Mesenchymal stem cell (in vitro differentiated cells and primary cell): ENCODE results near the gene EPSTI1.

Experiments used
- DNase-seq: peaks from one replicate; pipeline ENCODE4 v3.0.0-alpha.2; 2013
- H2AFZ ChIP-seq: one replicate; pipeline ENCODE4 v1.6.1; 2013; ENCODE audit warnings: low read depth, mild to moderate bottlenecking, control low read depth, inconsistent platforms, low read length, moderate library complexity
- H2AK5ac ChIP-seq: 2 replicates; pipeline ENCODE4 v1.6.1; 2013; ENCODE audit warnings: low read length, moderate library complexity, mild to moderate bottlenecking, inconsistent platforms; ENCODE audit not compliant: severe bottlenecking
- H2BK120ac ChIP-seq: one replicate; pipeline ENCODE4 v1.6.1; 2013; ENCODE audit warnings: low read depth, mild to moderate bottlenecking, inconsistent platforms, low read length, moderate library complexity
- H2BK12ac ChIP-seq, 2 experiments: one replicate each; pipeline ENCODE4 v1.6.1; 2013; ENCODE audit warnings: inconsistent platforms in 2 of 2, low read length in 2 of 2, mild to moderate bottlenecking in 2 of 2, moderate library complexity in 2 of 2, control low read depth in 1 of 2
- H2BK15ac ChIP-seq: one replicate; pipeline ENCODE4 v1.6.1; 2013; ENCODE audit warnings: mild to moderate bottlenecking, low read depth, inconsistent platforms; ENCODE audit not compliant: poor library complexity, severe bottlenecking
- H2BK5ac ChIP-seq: 2 replicates; pipeline ENCODE4 v1.6.1; 2013; ENCODE audit warnings: low read depth, mild to moderate bottlenecking, low read length, control low read depth, inconsistent platforms; ENCODE audit not compliant: poor library complexity, severe bottlenecking
- H3K14ac ChIP-seq, 2 experiments: one replicate each; pipeline ENCODE4 v1.6.1; 2013; ENCODE audit warnings: inconsistent platforms in 2 of 2, low read length in 2 of 2, control low read depth in 1 of 2, mild to moderate bottlenecking in 1 of 2, moderate library complexity in 1 of 2
- H3K18ac ChIP-seq, 2 experiments: one replicate each; pipeline ENCODE4 v1.6.1; 2013; ENCODE audit warnings: inconsistent platforms in 2 of 2, low read length in 2 of 2, control low read depth in 1 of 2, low read depth in 1 of 2, mild to moderate bottlenecking in 1 of 2
- H3K23ac ChIP-seq, 2 experiments: one replicate each; pipeline ENCODE4 v1.6.1; 2013; ENCODE audit warnings: inconsistent platforms in 2 of 2, low read length in 2 of 2, mild to moderate bottlenecking in 2 of 2, moderate library complexity in 2 of 2, control low read depth in 1 of 2
- H3K27ac ChIP-seq: 2 replicates; pipeline ENCODE4 v1.5.1; 2013; ENCODE audit warnings: mild to moderate bottlenecking, moderate library complexity, low read length, control low read depth, inconsistent platforms; ENCODE audit not compliant: poor library complexity, severe bottlenecking
- H3K27me3 ChIP-seq, 2 experiments: 2 replicates each; pipeline versions ENCODE4 v1.6.1 to v1.7.0; 2013; ENCODE audit warnings: low read length in 2 of 2, mild to moderate bottlenecking in 2 of 2, moderate library complexity in 2 of 2, control low read depth in 1 of 2, inconsistent platforms in 1 of 2; ENCODE audit not compliant: control insufficient read depth in 1 of 2, insufficient read depth in 1 of 2
- H3K36me3 ChIP-seq, 2 experiments: 2 replicates each; pipeline versions ENCODE4 v1.6.1 to v1.7.0; 2013; ENCODE audit warnings: low read length in 2 of 2, control low read depth in 1 of 2, inconsistent platforms in 1 of 2, low read depth in 1 of 2, mild to moderate bottlenecking in 1 of 2; ENCODE audit not compliant: insufficient read depth in 2 of 2, control insufficient read depth in 1 of 2
- H3K4ac ChIP-seq, 2 experiments: one replicate each; pipeline ENCODE4 v1.6.1; 2013; ENCODE audit warnings: inconsistent platforms in 2 of 2, low read length in 2 of 2, mild to moderate bottlenecking in 2 of 2, moderate library complexity in 2 of 2, control low read depth in 1 of 2, low read depth in 1 of 2
- H3K4me1 ChIP-seq: 2 replicates; pipeline ENCODE4 v1.6.1; 2013; ENCODE audit warnings: low read depth, low read length, control low read depth; ENCODE audit not compliant: control insufficient read depth, insufficient read depth
- H3K4me2 ChIP-seq: 2 replicates; pipeline ENCODE4 v1.6.1; 2013; ENCODE audit warnings: low read length, mild to moderate bottlenecking, inconsistent platforms; ENCODE audit not compliant: poor library complexity, severe bottlenecking
- H3K4me3 ChIP-seq, 2 experiments: 2 replicates each; pipeline versions ENCODE4 v1.5.1 to v1.7.0; 2013; ENCODE audit warnings: low read length in 2 of 2, mild to moderate bottlenecking in 2 of 2, control low read depth in 1 of 2, low read depth in 1 of 2; ENCODE audit not compliant: insufficient read depth in 1 of 2
- H3K79me1 ChIP-seq: replicated peaks from 2 replicates; pipeline ENCODE4 v1.6.1; 2013; ENCODE audit warnings: mild to moderate bottlenecking, control low read depth, low read length, inconsistent platforms; ENCODE audit not compliant: poor library complexity, severe bottlenecking
- H3K9ac ChIP-seq: 2 replicates; pipeline ENCODE4 v1.7.0; 2013; ENCODE audit warnings: mild to moderate bottlenecking, low read length, moderate library complexity
- H3K9me3 ChIP-seq: 2 replicates; pipeline ENCODE4 v1.7.0; 2013; ENCODE audit warnings: mild to moderate bottlenecking, low read length; ENCODE audit not compliant: control insufficient read depth
- H4K8ac ChIP-seq: one replicate; pipeline ENCODE4 v1.6.1; 2013; ENCODE audit warnings: inconsistent platforms, mild to moderate bottlenecking, low read length, moderate library complexity
- H4K91ac ChIP-seq: one replicate; pipeline ENCODE4 v1.6.1; 2013; ENCODE audit warnings: mild to moderate bottlenecking, low read length, inconsistent platforms
- WGBS: methylation state at CpG from one replicate; pipeline ENCODE4 v1.1.7; 2013; ENCODE audit warnings: mixed read lengths; 5-methylcytosine and 5-hydroxymethylcytosine counted together

EPSTI1 gene

DNA sequence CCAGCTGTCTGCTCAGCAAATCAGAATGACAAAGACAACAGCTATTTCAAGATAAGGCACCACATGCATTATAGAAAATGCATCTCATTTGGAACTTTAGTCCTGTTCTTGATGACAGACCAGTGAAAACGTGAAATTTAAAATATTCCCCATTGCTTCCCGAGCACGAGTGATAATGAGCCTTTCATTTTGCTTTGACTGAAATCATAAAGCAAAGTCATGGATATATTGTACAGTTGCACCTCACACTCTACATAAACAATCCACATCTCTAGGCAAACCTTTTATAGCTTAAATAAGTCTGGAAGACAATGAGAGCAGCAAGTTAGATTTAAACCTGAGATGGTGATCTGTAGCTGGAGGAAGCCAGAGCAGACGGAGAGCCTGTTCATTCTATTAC lies 131.6 kb downstream of the EPSTI1 start:
- Histone ChIP-seq H3K4ac (no peak overlapping the region), H3K9ac (no peak overlapping the region), H3K36me3 (no peaks in the 10 kb centered on the region), H2BK12ac (no peak overlapping the region), H3K27ac (no peak overlapping the region), H2BK120ac (no peak overlapping the region), H3K23ac (no peak overlapping the region), H3K27me3 (no peaks in the 10 kb centered on the region), H3K79me1 (no peaks in the 10 kb centered on the region), H2AK5ac (no peak overlapping the region), H3K18ac (no peak overlapping the region), H2BK5ac (no peak overlapping the region), H3K9me3 (no peaks in the 10 kb centered on the region), H2AFZ (no peak overlapping the region), H3K14ac (no peak overlapping the region), H3K4me3 (no peak overlapping the region), H2BK15ac (no peak overlapping the region), H3K4me1 (no peaks in the 10 kb centered on the region), H4K91ac (no peak overlapping the region), H3K4me2 (no peak overlapping the region), H4K8ac (no peak overlapping the region)
- 100% methylated on average over 3 of the region's 4 CpGs for WGBS
- DNase-seq, result no peak

DNA sequence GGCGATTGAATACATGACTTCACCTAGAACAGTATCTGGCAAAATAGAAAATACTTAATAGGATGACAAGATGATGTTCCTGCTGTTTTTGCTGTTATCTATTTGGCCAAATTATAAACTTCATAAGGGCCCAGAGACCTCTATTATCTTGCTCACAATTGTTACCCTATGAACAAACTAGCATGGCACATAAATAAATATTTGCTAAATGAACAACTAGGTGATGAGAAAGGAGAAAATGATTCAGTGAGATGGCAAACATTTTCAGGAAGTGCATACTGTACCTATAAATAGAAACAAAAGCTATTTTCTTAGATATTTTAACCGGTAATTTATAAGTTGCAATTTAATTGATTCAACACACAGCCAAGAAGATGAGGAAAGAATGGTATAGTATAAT lies 132.3 kb downstream of the EPSTI1 start:
- Histone ChIP-seq H2AK5ac (no peak overlapping the region), H4K8ac (no peak overlapping the region), H3K27me3 (no peaks in the 10 kb centered on the region), H3K9ac (no peak overlapping the region), H3K23ac (no peak overlapping the region), H3K4me3 (no peak overlapping the region), H4K91ac (no peak overlapping the region), H3K27ac (no peak overlapping the region), H2BK15ac (no peak overlapping the region), H3K4me1 (no peaks in the 10 kb centered on the region), H3K79me1 (no peaks in the 10 kb centered on the region), H3K14ac (no peak overlapping the region), H3K4ac (no peak overlapping the region), H2BK12ac (no peak overlapping the region), H3K9me3 (no peaks in the 10 kb centered on the region), H2BK120ac (no peak overlapping the region), H3K36me3 (no peaks in the 10 kb centered on the region), H2AFZ (no peak overlapping the region), H3K18ac (no peak overlapping the region), H3K4me2 (no peak overlapping the region), H2BK5ac (no peak overlapping the region)
- DNase-seq, result no peak
- WGBS, result no CpG with 5 or more reads among the region's 2 CpGs

DNA sequence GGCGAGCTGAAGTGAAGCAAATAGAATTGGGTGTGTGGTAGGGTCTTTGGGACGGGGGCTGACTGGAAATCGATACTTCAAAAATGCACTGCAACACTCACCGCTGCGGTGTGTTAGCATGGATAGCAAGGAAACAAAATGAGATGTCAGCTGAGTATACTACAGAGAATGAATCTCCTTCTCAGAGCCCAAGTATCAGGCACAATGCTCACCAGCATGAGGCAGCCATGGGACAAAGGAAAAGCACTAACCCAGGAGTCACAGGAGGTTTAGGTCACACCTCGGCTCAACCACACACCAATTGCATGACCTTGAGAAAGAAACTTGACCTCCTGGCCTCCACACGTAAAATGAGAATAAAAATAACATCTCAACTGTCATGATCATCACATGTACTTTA lies 136.6 kb downstream of the EPSTI1 start:
- Histone ChIP-seq H3K27me3 (no peaks in the 10 kb centered on the region), H4K91ac (no peak overlapping the region), H3K4me1 (no peaks in the 10 kb centered on the region), H3K14ac (no peak overlapping the region), H2AK5ac (no peak overlapping the region), H2BK15ac (no peak overlapping the region), H3K4me3 (no peak overlapping the region), H3K27ac (no peak overlapping the region), H3K79me1 (no peaks in the 10 kb centered on the region), H2AFZ (no peak overlapping the region), H2BK12ac (no peak overlapping the region), H3K18ac (no peak overlapping the region), H4K8ac (no peak overlapping the region), H3K4me2 (no peak overlapping the region), H3K36me3 (no peaks in the 10 kb centered on the region), H3K9me3 (no peaks in the 10 kb centered on the region), H3K23ac (no peak overlapping the region), H2BK120ac (no peak overlapping the region), H3K9ac (no peak overlapping the region), H3K4ac (no peak overlapping the region), H2BK5ac (no peak overlapping the region)
- WGBS, result 84% methylated on average over 7 of the region's 7 CpGs
- no peak for DNase-seq

DNA sequence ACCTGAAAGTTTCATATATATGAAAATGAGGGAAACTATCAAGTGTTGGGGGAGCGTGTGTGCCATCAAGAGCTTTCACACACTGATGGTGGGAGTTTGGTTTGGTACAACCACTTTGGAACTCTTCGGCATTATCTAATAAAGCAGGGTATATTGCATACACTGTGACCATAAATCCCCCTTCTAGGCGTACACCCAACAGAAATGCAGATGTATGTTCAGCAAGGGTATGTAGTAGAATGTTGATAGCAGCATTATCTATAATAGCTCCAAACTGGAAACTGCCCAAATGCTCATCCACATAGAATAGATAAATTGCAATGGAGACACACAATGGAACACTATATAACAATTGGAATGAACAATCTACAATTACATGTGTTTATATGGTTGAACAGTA lies 139.9 kb downstream of the EPSTI1 start:
- Histone ChIP-seq H2BK12ac (no peak overlapping the region), H3K4ac (no peak overlapping the region), H3K36me3 (no peaks in the 10 kb centered on the region), H3K9me3 (no peaks in the 10 kb centered on the region), H2BK15ac (no peak overlapping the region), H2AK5ac (no peak overlapping the region), H2BK120ac (no peak overlapping the region), H3K27ac (no peak overlapping the region), H3K79me1 (no peaks in the 10 kb centered on the region), H3K27me3 (no peaks in the 10 kb centered on the region), H4K8ac (no peak overlapping the region), H3K23ac (no peak overlapping the region), H2BK5ac (no peak overlapping the region), H3K18ac (no peak overlapping the region), H4K91ac (no peak overlapping the region), H3K4me2 (no peak overlapping the region), H3K9ac (no peak overlapping the region), H3K14ac (no peak overlapping the region), H2AFZ (no peak overlapping the region), H3K4me1 (no peaks in the 10 kb centered on the region), H3K4me3 (no peak overlapping the region)
- WGBS, result no CpG with 5 or more reads among the region's 3 CpGs
- no peak for DNase-seq
